HepG2 (cell line): ENCODE measurements around the gene ATOH8.

Experiments
- AHR ChIP-seq: IDR thresholded peaks from 2 replicates; pipeline ENCODE4 v1.6.1; 2018; ENCODE audit warnings: missing genetic modification reagents, missing compliant biosample characterization
- EZH2 ChIP-seq: conservative IDR thresholded peaks from 2 replicates; pipeline ENCODE4 v1.6.1; 2012; ENCODE audit warnings: mild to moderate bottlenecking, low read depth, low read length, moderate library complexity
- MAZ ChIP-seq, 2 experiments: sonication (generic) in 1 of 2; formaldehyde crosslinking in 1 of 2; IDR thresholded peaks; 2 replicates each; pipeline versions ENCODE4 v1.5.0 to v1.6.1; 2012 to 2020; ENCODE audit warnings: low read depth in 2 of 2, mild to moderate bottlenecking in 2 of 2, borderline replicate concordance in 1 of 2, improper control_type of control experiment in 1 of 2, low read length in 1 of 2, missing genetic modification reagents in 1 of 2, moderate library complexity in 1 of 2
- SETDB1 ChIP-seq: sonication (generic); formaldehyde crosslinking; IDR thresholded peaks from 2 replicates; pipeline ENCODE4 v1.5.1; 2020; ENCODE audit warnings: missing genetic modification reagents, mild to moderate bottlenecking, borderline replicate concordance
- SRF ChIP-seq: IDR thresholded peaks from 2 replicates; pipeline ENCODE4 v1.6.1; 2011; ENCODE audit warnings: mild to moderate bottlenecking, low read depth, low read length, moderate library complexity
- ZNF24 ChIP-seq: fragments of 450-650 bp; IDR thresholded peaks from 2 replicates; pipeline ENCODE4 v1.6.1; 2017; ENCODE audit warnings: antibody characterized with exemption, mild to moderate bottlenecking
- TF ChIP-seq, protein P1 (sequence below): sonication (generic); formaldehyde crosslinking; IDR thresholded peaks from 2 replicates; pipeline ENCODE4 v1.4.0; 2020; ENCODE audit warnings: mild to moderate bottlenecking, missing genetic modification reagents
- TF ChIP-seq, protein P2 (sequence below): sonication (generic); formaldehyde crosslinking; IDR thresholded peaks from 2 replicates; pipeline ENCODE4 v1.5.0; 2020; ENCODE audit warnings: mild to moderate bottlenecking, missing genetic modification reagents, moderate library complexity
- TF ChIP-seq, protein P3 (sequence below): sonication (generic); formaldehyde crosslinking; IDR thresholded peaks from 2 replicates; pipeline ENCODE4 v1.4.0; 2020; ENCODE audit warnings: missing genetic modification reagents

DNA sequence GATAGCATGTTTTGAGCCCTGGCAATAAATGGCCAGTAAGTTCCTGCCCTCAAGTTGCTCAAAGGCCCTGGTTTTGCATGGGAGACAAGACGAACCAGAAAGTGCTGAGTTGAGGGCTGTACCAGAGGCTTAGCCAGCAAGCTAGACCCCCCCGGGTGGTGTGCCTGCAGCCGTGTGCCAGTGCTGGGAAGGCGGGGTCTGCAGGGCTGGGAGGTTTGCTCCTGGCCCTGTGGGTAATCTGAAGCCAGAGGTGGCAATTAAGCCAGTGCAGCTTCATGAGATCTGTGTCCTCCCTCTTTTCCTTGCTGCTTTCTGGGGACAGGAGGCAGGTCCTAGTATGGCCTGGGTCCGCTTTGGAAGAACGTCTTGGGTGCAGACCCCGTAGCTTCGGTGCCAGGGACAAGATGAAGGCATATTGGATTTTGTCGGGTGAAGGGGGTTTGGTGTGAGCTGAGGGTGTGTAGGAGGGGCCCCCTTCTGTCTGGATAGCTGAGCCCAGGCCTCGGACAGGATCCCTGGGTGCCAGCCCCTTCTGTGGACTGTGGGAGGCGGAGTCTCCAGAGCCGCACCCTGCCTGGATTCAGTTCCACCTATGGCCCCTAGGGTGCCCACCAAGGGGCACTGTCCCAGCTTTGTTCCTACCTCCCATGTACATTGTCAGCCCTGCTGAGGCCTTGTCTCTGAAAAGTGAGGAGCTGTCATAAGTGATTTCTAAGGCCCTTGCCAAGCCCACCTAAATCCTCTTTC lies 15.6 kb downstream of the ATOH8 start:
- no peak for TF ChIP-seq ZNF24
- TF ChIP-seq, protein P1, sequence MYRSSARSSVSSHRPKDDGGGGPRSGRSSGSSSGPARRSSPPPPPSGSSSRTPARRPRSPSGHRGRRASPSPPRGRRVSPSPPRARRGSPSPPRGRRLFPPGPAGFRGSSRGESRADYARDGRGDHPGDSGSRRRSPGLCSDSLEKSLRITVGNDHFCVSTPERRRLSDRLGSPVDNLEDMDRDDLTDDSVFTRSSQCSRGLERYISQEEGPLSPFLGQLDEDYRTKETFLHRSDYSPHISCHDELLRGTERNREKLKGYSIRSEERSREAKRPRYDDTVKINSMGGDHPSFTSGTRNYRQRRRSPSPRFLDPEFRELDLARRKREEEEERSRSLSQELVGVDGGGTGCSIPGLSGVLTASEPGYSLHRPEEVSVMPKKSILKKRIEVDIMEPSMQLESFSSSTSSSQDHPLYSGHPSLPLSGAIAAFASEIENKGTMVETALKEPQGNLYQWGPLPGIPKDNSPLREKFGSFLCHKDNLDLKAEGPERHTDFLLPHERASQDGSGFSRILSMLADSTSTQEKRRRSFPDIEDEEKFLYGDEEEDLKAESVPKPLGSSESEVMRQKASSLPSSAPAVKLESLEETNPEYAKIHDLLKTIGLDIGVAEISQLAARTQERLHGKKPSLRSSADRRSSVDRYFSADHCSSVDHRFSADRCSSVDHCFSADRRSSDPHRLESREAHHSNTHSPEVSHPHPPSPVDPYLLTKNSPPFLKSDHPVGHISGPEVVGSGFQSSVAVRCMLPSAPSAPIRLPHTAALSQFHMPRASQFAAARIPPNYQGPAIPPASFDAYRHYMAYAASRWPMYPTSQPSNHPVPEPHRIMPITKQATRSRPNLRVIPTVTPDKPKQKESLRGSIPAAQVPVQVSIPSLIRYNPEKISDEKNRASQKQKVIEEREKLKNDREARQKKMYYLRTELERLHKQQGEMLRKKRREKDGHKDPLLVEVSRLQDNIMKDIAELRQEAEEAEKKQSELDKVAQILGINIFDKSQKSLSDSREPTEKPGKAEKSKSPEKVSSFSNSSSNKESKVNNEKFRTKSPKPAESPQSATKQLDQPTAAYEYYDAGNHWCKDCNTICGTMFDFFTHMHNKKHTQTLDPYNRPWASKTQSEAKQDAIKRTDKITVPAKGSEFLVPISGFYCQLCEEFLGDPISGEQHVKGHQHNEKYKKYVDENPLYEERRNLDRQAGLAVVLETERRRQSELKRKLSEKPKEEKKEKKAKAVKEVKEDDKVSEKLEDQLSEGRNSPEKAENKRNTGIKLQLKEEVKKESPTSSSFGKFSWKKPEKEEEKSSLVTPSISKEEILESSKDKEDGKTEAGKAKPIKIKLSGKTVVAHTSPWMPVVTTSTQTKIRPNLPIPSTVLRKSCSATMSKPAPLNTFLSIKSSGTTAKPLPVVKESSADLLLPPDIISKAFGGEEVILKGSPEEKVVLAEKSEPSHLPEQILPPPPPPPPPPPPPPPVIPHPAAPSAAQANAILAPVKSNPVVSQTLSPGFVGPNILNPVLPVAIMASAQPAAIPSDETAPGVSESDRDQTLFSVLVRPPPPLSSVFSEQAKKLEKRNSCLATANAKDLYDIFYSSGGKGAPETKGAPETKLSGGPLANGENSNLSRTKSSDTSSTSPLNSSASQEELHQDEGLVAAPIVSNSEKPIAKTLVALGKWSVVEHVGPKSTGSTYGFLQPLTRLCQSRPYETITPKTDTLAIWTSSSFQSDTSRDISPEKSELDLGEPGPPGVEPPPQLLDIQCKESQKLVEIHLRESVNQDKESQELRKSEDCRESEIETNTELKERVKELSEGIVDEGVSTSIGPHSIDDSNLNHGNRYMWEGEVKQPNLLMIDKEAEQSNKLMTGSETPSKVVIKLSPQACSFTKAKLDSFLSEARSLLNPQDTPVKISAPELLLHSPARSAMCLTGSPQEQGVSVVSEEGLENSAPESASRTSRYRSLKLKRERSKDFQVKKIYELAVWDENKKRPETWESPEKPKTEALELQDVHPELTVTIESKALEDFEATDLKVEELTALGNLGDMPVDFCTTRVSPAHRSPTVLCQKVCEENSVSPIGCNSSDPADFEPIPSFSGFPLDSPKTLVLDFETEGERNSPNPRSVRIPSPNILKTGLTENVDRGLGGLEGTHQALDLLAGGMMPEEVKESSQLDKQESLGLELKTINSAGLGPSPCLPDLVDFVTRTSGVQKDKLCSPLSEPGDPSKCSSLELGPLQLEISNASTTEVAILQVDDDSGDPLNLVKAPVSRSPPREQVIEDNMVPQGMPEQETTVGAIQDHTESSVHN (CRISPR knock-in tag) = no peak
- TF ChIP-seq SETDB1 (CRISPR knock-in tag) = no peak
- TF ChIP-seq MAZ (IDR thresholded peaks at IDR 0.05; ENCODE audit: borderline replicate concordance, low read depth, low read length) = no peak
- no peak for TF ChIP-seq MAZ (CRISPR knock-in tag; IDR thresholded peaks at IDR 0.05; ENCODE audit: low read depth)
- TF ChIP-seq AHR (CRISPR knock-in tag) = no peak; the same call in 1 of the 2 replicates
- no peak for TF ChIP-seq SRF
- TF ChIP-seq, protein P2, sequence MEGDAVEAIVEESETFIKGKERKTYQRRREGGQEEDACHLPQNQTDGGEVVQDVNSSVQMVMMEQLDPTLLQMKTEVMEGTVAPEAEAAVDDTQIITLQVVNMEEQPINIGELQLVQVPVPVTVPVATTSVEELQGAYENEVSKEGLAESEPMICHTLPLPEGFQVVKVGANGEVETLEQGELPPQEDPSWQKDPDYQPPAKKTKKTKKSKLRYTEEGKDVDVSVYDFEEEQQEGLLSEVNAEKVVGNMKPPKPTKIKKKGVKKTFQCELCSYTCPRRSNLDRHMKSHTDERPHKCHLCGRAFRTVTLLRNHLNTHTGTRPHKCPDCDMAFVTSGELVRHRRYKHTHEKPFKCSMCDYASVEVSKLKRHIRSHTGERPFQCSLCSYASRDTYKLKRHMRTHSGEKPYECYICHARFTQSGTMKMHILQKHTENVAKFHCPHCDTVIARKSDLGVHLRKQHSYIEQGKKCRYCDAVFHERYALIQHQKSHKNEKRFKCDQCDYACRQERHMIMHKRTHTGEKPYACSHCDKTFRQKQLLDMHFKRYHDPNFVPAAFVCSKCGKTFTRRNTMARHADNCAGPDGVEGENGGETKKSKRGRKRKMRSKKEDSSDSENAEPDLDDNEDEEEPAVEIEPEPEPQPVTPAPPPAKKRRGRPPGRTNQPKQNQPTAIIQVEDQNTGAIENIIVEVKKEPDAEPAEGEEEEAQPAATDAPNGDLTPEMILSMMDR = peak; percentile 31
- TF ChIP-seq EZH2 = no peak
- TF ChIP-seq, protein P3, sequence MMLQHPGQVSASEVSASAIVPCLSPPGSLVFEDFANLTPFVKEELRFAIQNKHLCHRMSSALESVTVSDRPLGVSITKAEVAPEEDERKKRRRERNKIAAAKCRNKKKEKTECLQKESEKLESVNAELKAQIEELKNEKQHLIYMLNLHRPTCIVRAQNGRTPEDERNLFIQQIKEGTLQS = no peak
